ENCODE data around the gene CD109.

DNA sequence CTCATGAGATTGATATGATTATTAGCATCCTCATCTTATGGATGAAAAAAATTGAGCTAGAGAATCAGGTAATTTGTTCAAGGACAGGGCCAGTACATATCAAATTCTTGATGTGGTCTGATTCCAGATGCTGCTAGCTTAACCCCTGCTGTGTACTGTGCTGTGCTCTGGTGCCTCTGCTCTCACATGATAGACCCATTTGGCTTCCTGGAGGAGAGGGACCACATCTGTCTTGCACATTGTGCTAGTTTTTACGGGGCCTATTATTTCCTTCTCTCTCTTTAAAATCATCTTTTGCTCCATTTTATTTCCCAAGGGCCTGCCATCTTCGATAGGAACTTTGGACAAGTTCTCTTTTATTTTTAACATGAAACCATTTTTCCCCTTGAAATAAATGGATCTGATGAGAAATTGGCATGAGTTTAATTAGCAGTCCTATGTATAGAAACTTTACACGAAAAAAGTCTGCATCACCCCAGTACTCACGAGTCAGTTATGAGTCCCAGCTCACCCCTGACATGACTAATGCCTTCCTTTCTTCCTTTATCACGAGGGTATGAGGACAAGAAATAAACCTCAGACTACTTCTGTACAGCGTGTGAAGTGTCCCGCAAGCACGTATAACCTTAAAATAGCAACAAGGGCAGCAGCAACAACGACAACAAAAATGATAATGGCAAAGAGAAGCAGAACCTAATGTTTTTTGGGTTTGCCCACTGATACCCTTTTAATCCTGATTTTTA, 26.5 kb downstream of the CD109 start:
- TF ChIP-seq, protein P1, sequence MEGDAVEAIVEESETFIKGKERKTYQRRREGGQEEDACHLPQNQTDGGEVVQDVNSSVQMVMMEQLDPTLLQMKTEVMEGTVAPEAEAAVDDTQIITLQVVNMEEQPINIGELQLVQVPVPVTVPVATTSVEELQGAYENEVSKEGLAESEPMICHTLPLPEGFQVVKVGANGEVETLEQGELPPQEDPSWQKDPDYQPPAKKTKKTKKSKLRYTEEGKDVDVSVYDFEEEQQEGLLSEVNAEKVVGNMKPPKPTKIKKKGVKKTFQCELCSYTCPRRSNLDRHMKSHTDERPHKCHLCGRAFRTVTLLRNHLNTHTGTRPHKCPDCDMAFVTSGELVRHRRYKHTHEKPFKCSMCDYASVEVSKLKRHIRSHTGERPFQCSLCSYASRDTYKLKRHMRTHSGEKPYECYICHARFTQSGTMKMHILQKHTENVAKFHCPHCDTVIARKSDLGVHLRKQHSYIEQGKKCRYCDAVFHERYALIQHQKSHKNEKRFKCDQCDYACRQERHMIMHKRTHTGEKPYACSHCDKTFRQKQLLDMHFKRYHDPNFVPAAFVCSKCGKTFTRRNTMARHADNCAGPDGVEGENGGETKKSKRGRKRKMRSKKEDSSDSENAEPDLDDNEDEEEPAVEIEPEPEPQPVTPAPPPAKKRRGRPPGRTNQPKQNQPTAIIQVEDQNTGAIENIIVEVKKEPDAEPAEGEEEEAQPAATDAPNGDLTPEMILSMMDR (conservative IDR thresholded peaks at IDR 0.05; ENCODE audit: low read depth, low read length) = no peak
- no peak for TF ChIP-seq EZH2 (IDR thresholded peaks at IDR 0.05; ENCODE audit: borderline replicate concordance, low read depth, low read length, poor library complexity, severe bottlenecking)

Data from A673 (cell line).